ENCODE data around the gene IGSF3.
A peak's percentile ranks its signal among the peaks of the same experiment; 100 is the strongest.

The IGSF3 gene

GRCh38 chr1:116540088-116540487 lies 127.4 kb downstream of the IGSF3 start:
- Histone ChIP-seq H3K4me3 (replicated peaks; ENCODE audit: insufficient read depth, low read length) (no peak overlapping the region), H3K27ac (replicated peaks) (0 out of 2 replicates have a peak overlapping the region, but pooled peaks have one; percentile 18), H3K27me3 (ENCODE audit: insufficient read depth, poor library complexity, severe bottlenecking) (no peaks in the 10 kb centered on the region)
- DNase-seq (ENCODE audit: low read depth in 1 of 2, low spot score in 1 of 2): peak in 1 of 2 experiments; percentile 7
- TF ChIP-seq GABPA (IDR thresholded peaks at IDR 0.05; ENCODE audit: low read depth): no peak
- peak; percentile 92 for TF ChIP-seq SPI1 (IDR thresholded peaks at IDR 0.05; ENCODE audit: borderline replicate concordance, low read depth)

- Histone ChIP-seq H3K4me3 (replicated peaks; ENCODE audit: insufficient read depth, low read length) (no peak overlapping the region), H3K27me3 (ENCODE audit: insufficient read depth, poor library complexity, severe bottlenecking) (no peaks in the 10 kb centered on the region), H3K27ac (replicated peaks) (no peak overlapping the region)
- TF ChIP-seq SPI1 (IDR thresholded peaks at IDR 0.05; ENCODE audit: borderline replicate concordance, low read depth): no peak
- TF ChIP-seq, protein P1, sequence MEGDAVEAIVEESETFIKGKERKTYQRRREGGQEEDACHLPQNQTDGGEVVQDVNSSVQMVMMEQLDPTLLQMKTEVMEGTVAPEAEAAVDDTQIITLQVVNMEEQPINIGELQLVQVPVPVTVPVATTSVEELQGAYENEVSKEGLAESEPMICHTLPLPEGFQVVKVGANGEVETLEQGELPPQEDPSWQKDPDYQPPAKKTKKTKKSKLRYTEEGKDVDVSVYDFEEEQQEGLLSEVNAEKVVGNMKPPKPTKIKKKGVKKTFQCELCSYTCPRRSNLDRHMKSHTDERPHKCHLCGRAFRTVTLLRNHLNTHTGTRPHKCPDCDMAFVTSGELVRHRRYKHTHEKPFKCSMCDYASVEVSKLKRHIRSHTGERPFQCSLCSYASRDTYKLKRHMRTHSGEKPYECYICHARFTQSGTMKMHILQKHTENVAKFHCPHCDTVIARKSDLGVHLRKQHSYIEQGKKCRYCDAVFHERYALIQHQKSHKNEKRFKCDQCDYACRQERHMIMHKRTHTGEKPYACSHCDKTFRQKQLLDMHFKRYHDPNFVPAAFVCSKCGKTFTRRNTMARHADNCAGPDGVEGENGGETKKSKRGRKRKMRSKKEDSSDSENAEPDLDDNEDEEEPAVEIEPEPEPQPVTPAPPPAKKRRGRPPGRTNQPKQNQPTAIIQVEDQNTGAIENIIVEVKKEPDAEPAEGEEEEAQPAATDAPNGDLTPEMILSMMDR (IDR thresholded peaks at IDR 0.05; ENCODE audit: insufficient read depth, low read length): no peak
- no peak for TF ChIP-seq POLR2AphosphoS5 (IDR thresholded peaks at IDR 0.05; ENCODE audit: low read depth)
- no peak for TF ChIP-seq REST (IDR thresholded peaks at IDR 0.05; ENCODE audit: insufficient replicate concordance, low read depth)
- TF ChIP-seq GABPA (IDR thresholded peaks at IDR 0.05; ENCODE audit: low read depth): no peak
- no peak for DNase-seq (ENCODE audit: low read depth in 1 of 2, low spot score in 1 of 2)
Measured at GRCh38 chr1:116538544-116538943, 129.0 kb downstream of the IGSF3 start.

- Histone ChIP-seq H3K4me3 (replicated peaks; ENCODE audit: insufficient read depth, low read length) (no peak overlapping the region), H3K27ac (replicated peaks) (no peak overlapping the region), H3K27me3 (ENCODE audit: insufficient read depth, poor library complexity, severe bottlenecking) (no peaks in the 10 kb centered on the region)
- peak; percentile 59; the same call in 1 of the 2 replicates for TF ChIP-seq SPI1 (IDR thresholded peaks at IDR 0.05; ENCODE audit: borderline replicate concordance, low read depth)
- no peak for TF ChIP-seq REST (IDR thresholded peaks at IDR 0.05; ENCODE audit: insufficient replicate concordance, low read depth)
- DNase-seq (ENCODE audit: low read depth in 1 of 2, low spot score in 1 of 2): no peak
Measured at GRCh38 chr1:116537898-116538297, 129.6 kb downstream of the IGSF3 start.

- H3K4me3 ChIP-seq (replicated peaks; ENCODE audit: insufficient read depth, low read length): no peak overlapping the region
- H3K27ac ChIP-seq (replicated peaks): no peak overlapping the region
- TF ChIP-seq GABPA (IDR thresholded peaks at IDR 0.05; ENCODE audit: low read depth): no peak
- TF ChIP-seq, protein P1 (IDR thresholded peaks at IDR 0.05; ENCODE audit: insufficient read depth, low read length): no peak
- no peak for TF ChIP-seq POLR2AphosphoS5 (IDR thresholded peaks at IDR 0.05; ENCODE audit: low read depth)
- TF ChIP-seq REST (IDR thresholded peaks at IDR 0.05; ENCODE audit: insufficient replicate concordance, low read depth): no peak
- TF ChIP-seq SPI1 (IDR thresholded peaks at IDR 0.05; ENCODE audit: borderline replicate concordance, low read depth): no peak
- no peaks in the 10 kb centered on the region for H3K27me3 ChIP-seq (ENCODE audit: insufficient read depth, poor library complexity, severe bottlenecking)
- peak in 1 of 2 experiments; percentile 38 for DNase-seq (ENCODE audit: low read depth in 1 of 2, low spot score in 1 of 2)
Measured at GRCh38 chr1:116537040-116537831, 130.3 kb downstream of the IGSF3 start.
